Measurements from ENCODE around the gene PARD3B. TPM values are rescaled to one million over a fixed set of nuclear protein-coding genes. Genes with fewer than 3 reads are reported as not detected.

The PARD3B gene
- total RNA-seq, 2 experiments from 2014 or later, result 0.11 to 0.88 TPM

- ChIA-PET CTCF (no interaction called here), POLR2A (no interaction called here)
- Mint-ChIP-seq H3K4me1 (ENCODE audit: low read depth) (no peaks in the 10 kb centered on the region), H3K4me3 (no peak overlapping the region), H3K27ac (no peak overlapping the region), H3K27me3 (peaks cover 2% of the 10 kb centered on the region), H3K9me3 (no peaks in the 10 kb centered on the region), H3K36me3 (ENCODE audit: low read depth) (no peaks in the 10 kb centered on the region)
- intact Hi-C loops (cut with micrococcal nuclease), result no loop called here
- ATAC-seq (no peak), DNase-seq (no peak)
- no peak for TF ChIP-seq CTCF (IDR thresholded peaks at IDR 0.05)
These were observed 160.1 kb downstream of the PARD3B start for GRCh38 chr2:204705243-204705932.

GRCh38 chr2:204706939-204707338 lies 161.7 kb downstream of the PARD3B start:
- no peak for ATAC-seq
- intact Hi-C loops (cut with micrococcal nuclease), result no loop called here
- TF ChIP-seq CTCF (IDR thresholded peaks at IDR 0.05), result no peak
- Mint-ChIP-seq H3K36me3 (ENCODE audit: low read depth) (no peaks in the 10 kb centered on the region), H3K4me3 (no peak overlapping the region), H3K27ac (no peak overlapping the region), H3K4me1 (ENCODE audit: low read depth) (no peaks in the 10 kb centered on the region), H3K9me3 (no peaks in the 10 kb centered on the region), H3K27me3 (peaks cover 2% of the 10 kb centered on the region)
- ChIA-PET CTCF (no interaction called here), POLR2A (no interaction called here)
- no peak for DNase-seq

GRCh38 chr2:204713211-204713610 lies 167.9 kb downstream of the PARD3B start:
- intact Hi-C loops (cut with micrococcal nuclease), result no loop called here
- H3K27me3 Mint-ChIP-seq, result no peaks in the 10 kb centered on the region
- DNase-seq (no peak), ATAC-seq (no peak)
- H3K4me1 Mint-ChIP-seq (ENCODE audit: low read depth), result no peaks in the 10 kb centered on the region
- H3K27ac Mint-ChIP-seq, result no peak overlapping the region
- ChIA-PET POLR2A (no interaction called here), CTCF (no interaction called here)
- H3K4me3 Mint-ChIP-seq, result no peak overlapping the region
- H3K9me3 Mint-ChIP-seq, result peaks cover 2% of the 10 kb centered on the region
- no peaks in the 10 kb centered on the region for H3K36me3 Mint-ChIP-seq (ENCODE audit: low read depth)
- TF ChIP-seq CTCF (IDR thresholded peaks at IDR 0.05), result no peak

- Mint-ChIP-seq H3K4me1 (ENCODE audit: low read depth) (no peaks in the 10 kb centered on the region), H3K4me3 (no peak overlapping the region), H3K9me3 (peaks cover 2% of the 10 kb centered on the region), H3K27ac (no peak overlapping the region), H3K36me3 (ENCODE audit: low read depth) (no peaks in the 10 kb centered on the region), H3K27me3 (no peaks in the 10 kb centered on the region)
- ATAC-seq (no peak), DNase-seq (no peak)
- POLR2A ChIA-PET, result no interaction called here
- CTCF ChIA-PET, result no interaction called here
- intact Hi-C loops (cut with micrococcal nuclease), result no loop called here
- TF ChIP-seq CTCF (IDR thresholded peaks at IDR 0.05), result no peak
These were observed 170.1 kb downstream of the PARD3B start for GRCh38 chr2:204715361-204715760.

GRCh38 chr2:204717591-204717990 lies 172.3 kb downstream of the PARD3B start:
- TF ChIP-seq CTCF (IDR thresholded peaks at IDR 0.05), result no peak
- ATAC-seq, result no peak
- Mint-ChIP-seq H3K27ac (no peak overlapping the region), H3K4me3 (no peak overlapping the region), H3K36me3 (ENCODE audit: low read depth) (no peaks in the 10 kb centered on the region), H3K27me3 (no peaks in the 10 kb centered on the region), H3K9me3 (peaks cover 2% of the 10 kb centered on the region), H3K4me1 (ENCODE audit: low read depth) (no peaks in the 10 kb centered on the region)
- intact Hi-C loops (cut with micrococcal nuclease), result no loop called here
- ChIA-PET CTCF (no interaction called here), POLR2A (no interaction called here)
- no peak for DNase-seq
